Measurements from ENCODE around the gene WWOX. TPM values are rescaled to one million over a fixed set of nuclear protein-coding genes. Genes with fewer than 3 reads are reported as not detected.

The WWOX gene
- total and polyA plus RNA-seq, 2 donors (not counting 3 experiments of a cell fraction or from before 2014, with no cell fraction given) = 6.2 to 12.5 TPM

DNA sequence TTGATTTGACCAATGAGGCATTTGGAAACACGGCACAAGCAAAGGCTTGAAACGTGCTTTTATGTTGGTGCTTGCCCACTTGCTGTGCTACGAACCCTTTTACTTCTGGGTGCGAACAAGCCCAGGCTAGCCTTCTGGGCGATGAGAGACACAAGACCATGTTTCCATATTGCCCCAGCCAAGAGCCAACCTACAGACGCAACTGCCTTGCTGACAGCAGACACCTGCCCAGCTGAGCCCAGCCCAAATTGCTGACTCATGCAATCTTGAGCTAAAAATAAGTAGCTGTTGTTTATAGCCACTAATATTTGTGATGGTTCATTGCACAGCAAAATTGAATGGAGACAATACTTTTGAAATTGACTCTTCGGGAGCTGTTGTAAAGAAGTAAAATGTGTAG, 464.5 kb downstream of the WWOX start:
- no peak overlapping the region for H3K4me3 ChIP-seq (replicated peaks in 1 of 3; ENCODE audit: insufficient read depth in 1 of 3, low read depth in 1 of 3, low read length in 3 of 3)
- no peak overlapping the region for H3K27ac ChIP-seq (ENCODE audit: insufficient read depth, low read depth, low read length)
- no peak overlapping the region for H2AFZ ChIP-seq (ENCODE audit: low read depth, low read length)
- CTCF ChIA-PET = no interaction called here
- no peaks in the 10 kb centered on the region for H3K27me3 ChIP-seq (ENCODE audit: control insufficient read depth in 2 of 2, insufficient read depth in 2 of 2, low read length in 2 of 2)
- H3K9me1 ChIP-seq (replicated peaks; ENCODE audit: control insufficient read depth, extremely low read depth, insufficient read depth, low read length) = no peaks in the 10 kb centered on the region
- POLR2A ChIA-PET = no interaction called here
- no peak overlapping the region for H3K4me2 ChIP-seq (ENCODE audit: insufficient read depth, low read length)
- H3K4me1 ChIP-seq (ENCODE audit: control insufficient read depth, extremely low read depth, insufficient read depth, low read length) = no peaks in the 10 kb centered on the region
- no peaks in the 10 kb centered on the region for H4K20me1 ChIP-seq (replicated peaks; ENCODE audit: control insufficient read depth, extremely low read depth, insufficient read depth, low read length)
- FAIRE-seq (no peak), DNase-seq (ENCODE audit: low read depth, low spot score) (no peak)
- TF ChIP-seq FOS (IDR thresholded peaks at IDR 0.05; ENCODE audit: borderline replicate concordance, insufficient read depth, low read length) (no peak), EZH2 (IDR thresholded peaks at IDR 0.05; ENCODE audit: borderline replicate concordance, low read depth, low read length, severe bottlenecking) (no peak), GATA2 (IDR thresholded peaks at IDR 0.05; ENCODE audit: insufficient read depth, insufficient read length, low read depth, low read length) (no peak), POLR2AphosphoS5 (IDR thresholded peaks at IDR 0.05; ENCODE audit: insufficient read depth, low read depth, low read length) (no peak), POLR2A (IDR thresholded peaks at IDR 0.05; ENCODE audit: low read depth, low read length) (no peak), CTCF (IDR thresholded peaks at IDR 0.05; ENCODE audit: extremely low read depth in 1 of 2, insufficient read depth in 1 of 2, low read depth in 1 of 2, low read length in 2 of 2) (no peak), JUN (IDR thresholded peaks at IDR 0.05; ENCODE audit: borderline replicate concordance, insufficient read depth, insufficient read length, low read depth) (no peak), MYC (IDR thresholded peaks at IDR 0.05; ENCODE audit: low read depth, low read length) (no peak)
- TF ChIP-seq, protein P1, sequence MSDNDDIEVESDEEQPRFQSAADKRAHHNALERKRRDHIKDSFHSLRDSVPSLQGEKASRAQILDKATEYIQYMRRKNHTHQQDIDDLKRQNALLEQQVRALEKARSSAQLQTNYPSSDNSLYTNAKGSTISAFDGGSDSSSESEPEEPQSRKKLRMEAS (IDR thresholded peaks at IDR 0.05; ENCODE audit: insufficient read depth, insufficient read length) = no peak
- H3K9ac ChIP-seq (replicated peaks; ENCODE audit: extremely low read depth, insufficient read depth, low read length) = no peak overlapping the region
- BruUV-seq (replicated peaks) = no TSS peak
- H3K36me3 ChIP-seq (ENCODE audit: control insufficient read depth in 2 of 2, extremely low read depth in 1 of 2, insufficient read depth in 2 of 2, low read length in 2 of 2) = no peaks in the 10 kb centered on the region
- peaks cover 8% of the 10 kb centered on the region for H3K9me3 ChIP-seq (replicated peaks; ENCODE audit: control insufficient read depth, insufficient read depth, low read length)
- intact Hi-C loops (cut with micrococcal nuclease) = no loop called here
- H3K79me2 ChIP-seq (ENCODE audit: control insufficient read depth, insufficient read depth, low read length) = no peaks in the 10 kb centered on the region
- dilution Hi-C loops (cut with MboI; ENCODE audit: extremely low pct_ligation_motif_present, low sequenced_read_pairs) = no loop called here
